ENCODE measurements around the gene ZCCHC8.

Gene ZCCHC8

DNA sequence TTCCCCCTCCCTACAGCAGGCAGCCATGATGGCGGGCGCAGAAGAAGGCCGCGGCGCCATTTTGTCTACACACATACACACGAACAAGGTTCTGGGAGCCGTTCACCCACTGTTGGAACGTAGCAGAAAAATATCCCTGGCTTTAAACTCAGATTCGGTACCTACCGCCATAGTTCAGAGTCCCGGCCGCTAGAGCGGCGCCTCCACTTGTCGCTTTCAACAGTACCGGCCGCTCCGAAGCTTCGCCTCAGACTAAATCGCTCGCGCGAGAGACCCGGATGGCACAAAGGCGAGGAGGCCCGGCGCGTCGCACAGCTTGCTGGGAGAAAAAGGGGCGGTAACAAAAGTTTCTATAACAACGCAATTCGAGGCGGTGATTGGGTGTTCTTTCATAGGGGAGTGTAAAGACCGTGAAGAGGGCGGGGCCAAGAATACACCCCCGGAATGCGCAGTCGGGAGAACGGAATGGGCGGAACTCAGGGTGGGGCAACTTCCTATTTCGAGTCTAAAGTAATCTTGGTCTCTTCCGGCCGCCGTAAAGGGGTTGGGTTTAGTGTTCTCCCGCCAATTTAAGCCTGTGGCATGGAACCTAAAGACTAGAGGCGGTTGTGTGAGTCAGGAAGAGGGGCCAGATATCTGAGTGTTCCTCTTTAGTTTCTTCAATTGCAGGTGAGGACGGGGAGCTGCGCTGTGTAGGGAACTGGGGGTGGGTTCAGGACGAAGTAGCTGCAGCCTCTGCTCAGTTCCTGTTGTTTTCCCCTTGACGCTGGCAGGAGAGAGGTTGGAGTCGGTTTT is 26.1 kb upstream of the ZCCHC8 start, which contains the start of the genes KNTC1 and RSRC2:
KNTC1 (plus strand) TSS at position 567 of the 795 bp plus-strand sequence. CDS start 2,815 bp downstream, outside the sequence.
RSRC2 (minus strand) TSS at position 254 of the 795 bp plus-strand sequence; CDS start at position 171, 83 bp downstream.
- peak; percentile 98 for DNase-seq (ENCODE audit: low read depth, low spot score)
- no peaks in the 10 kb centered on the region for H3K27me3 ChIP-seq (ENCODE audit: control insufficient read depth, insufficient read depth, low read length)
- H3K4me1 ChIP-seq (ENCODE audit: control insufficient read depth, insufficient read depth, low read length), result peaks cover 2% of the 10 kb centered on the region; the same call in 1 of the 2 replicates
- peak within 1 kb of the TSS; percentile 89 for H3K4me3 ChIP-seq (ENCODE audit: low read length)
- no peaks in the 10 kb centered on the region for H3K9me3 ChIP-seq (ENCODE audit: control insufficient read depth, insufficient read depth, low read length)
- H3K27ac ChIP-seq (ENCODE audit: low read length), result no peak within 1 kb of the TSS
- WGBS (ENCODE audit: insufficient coverage, insufficient read length), result no CpG with 5 or more reads among the region's 51 CpGs
- H3K36me3 ChIP-seq (ENCODE audit: control insufficient read depth, insufficient read depth, low read length), result peaks cover 1% of the 10 kb centered on the region; the same call in 1 of the 2 replicates

DNA sequence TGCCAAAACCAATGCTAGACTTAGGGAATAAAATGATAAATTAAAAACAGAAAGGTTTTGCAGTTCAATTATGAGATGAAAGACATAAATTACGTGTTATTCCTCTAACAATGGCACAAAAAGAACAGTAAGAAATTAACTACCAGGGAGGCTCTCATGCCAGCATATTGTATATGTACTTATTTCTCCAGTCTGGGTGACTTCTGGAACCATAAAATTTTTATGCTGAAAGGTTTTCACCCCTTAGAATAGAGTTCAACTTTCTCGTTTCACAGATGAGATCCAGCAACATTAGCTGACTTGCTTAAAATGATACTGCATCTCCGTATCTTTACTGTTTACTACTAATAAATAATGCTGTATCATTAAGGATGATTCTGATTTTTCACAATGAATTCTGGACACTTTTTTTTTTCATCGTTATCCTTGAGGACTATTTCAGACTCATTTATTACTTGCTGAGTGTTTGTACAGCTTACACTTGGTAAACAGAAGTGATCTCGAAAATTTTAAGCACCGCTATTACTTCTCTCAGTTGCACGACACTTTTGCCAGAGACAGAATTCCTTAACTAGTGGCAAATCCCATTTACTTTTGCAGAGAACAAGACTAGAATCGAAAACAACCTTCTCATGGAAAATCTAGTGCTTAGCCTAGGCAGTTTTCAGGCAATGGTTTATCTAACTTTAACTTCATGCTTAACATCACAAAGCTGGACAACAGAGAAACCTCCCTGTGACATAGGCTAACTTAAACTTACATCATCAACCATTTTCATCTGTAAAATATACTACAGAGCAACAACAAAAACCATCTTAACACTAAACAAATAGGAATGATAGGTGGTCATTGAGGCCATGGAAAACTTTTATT is 23.4 kb upstream of the ZCCHC8 start:
- H3K4me3 ChIP-seq (ENCODE audit: low read length), result no peak overlapping the region; the same call in 1 of the 2 replicates
- H3K27ac ChIP-seq (ENCODE audit: low read length), result no peak overlapping the region
- H3K27me3 ChIP-seq (ENCODE audit: control insufficient read depth, insufficient read depth, low read length), result no peaks in the 10 kb centered on the region
- no peaks in the 10 kb centered on the region for H3K9me3 ChIP-seq (ENCODE audit: control insufficient read depth, insufficient read depth, low read length)
- DNase-seq (ENCODE audit: low read depth, low spot score), result no peak
- WGBS (ENCODE audit: insufficient coverage, insufficient read length), result no CpG with 5 or more reads among the region's 8 CpGs
- peaks cover 2% of the 10 kb centered on the region; the same call in 1 of the 2 replicates for H3K4me1 ChIP-seq (ENCODE audit: control insufficient read depth, insufficient read depth, low read length)
- H3K36me3 ChIP-seq (ENCODE audit: control insufficient read depth, insufficient read depth, low read length), result peaks cover 16% of the 10 kb centered on the region; the same call in 1 of the 2 replicates

DNA sequence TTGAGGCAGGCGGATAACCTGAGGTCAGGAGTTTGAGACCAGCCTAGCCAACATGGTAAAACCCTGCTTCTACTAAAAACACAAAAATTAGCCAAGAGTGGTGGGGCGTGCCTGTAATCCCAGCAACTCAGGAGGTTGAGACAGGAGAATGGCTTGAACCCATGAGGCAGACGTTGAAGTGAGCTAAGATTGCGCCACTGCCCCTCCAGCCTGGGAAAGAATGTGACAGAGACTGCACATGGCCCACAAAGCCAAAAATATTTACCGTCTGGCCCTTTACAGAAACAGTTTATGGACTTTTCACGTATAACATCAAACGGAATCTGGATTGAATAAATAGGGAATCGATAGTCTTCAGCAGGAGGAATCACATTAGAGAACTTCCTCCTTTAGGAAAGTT is 22.5 kb upstream of the ZCCHC8 start:
- WGBS (ENCODE audit: insufficient coverage, insufficient read length), result no CpG with 5 or more reads among the region's 8 CpGs
- DNase-seq (ENCODE audit: low read depth, low spot score), result no peak
- Histone ChIP-seq H3K36me3 (ENCODE audit: control insufficient read depth, insufficient read depth, low read length) (peaks cover 21% of the 10 kb centered on the region; the same call in 1 of the 2 replicates), H3K4me1 (ENCODE audit: control insufficient read depth, insufficient read depth, low read length) (peaks cover 2% of the 10 kb centered on the region; the same call in 1 of the 2 replicates), H3K27ac (ENCODE audit: low read length) (no peak overlapping the region), H3K4me3 (ENCODE audit: low read length) (no peak overlapping the region), H3K27me3 (ENCODE audit: control insufficient read depth, insufficient read depth, low read length) (no peaks in the 10 kb centered on the region), H3K9me3 (ENCODE audit: control insufficient read depth, insufficient read depth, low read length) (no peaks in the 10 kb centered on the region)

DNA sequence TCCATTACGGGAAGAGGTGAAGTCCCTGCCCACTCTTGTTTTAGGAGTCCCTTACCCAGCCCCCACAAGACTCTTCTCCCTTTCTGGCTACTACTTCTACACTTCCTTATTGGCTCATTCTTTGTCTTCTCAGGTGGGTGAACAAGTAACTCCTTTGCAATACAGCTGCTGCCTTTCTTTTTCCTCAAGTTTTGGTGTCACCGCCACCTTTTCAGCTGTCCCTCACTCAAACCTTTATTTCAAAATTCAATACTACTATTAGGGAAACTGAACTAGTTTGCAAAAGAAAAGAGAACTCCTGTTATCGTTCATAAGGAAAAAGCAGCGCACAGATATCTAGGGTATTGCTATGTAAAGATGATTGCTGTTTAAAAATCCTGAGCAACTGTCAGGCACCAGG is 19.9 kb upstream of the ZCCHC8 start:
- Histone ChIP-seq H3K4me1 (ENCODE audit: control insufficient read depth, insufficient read depth, low read length) (peaks cover 2% of the 10 kb centered on the region; the same call in 1 of the 2 replicates), H3K4me3 (ENCODE audit: low read length) (no peak overlapping the region), H3K27ac (ENCODE audit: low read length) (no peak overlapping the region), H3K9me3 (ENCODE audit: control insufficient read depth, insufficient read depth, low read length) (no peaks in the 10 kb centered on the region), H3K36me3 (ENCODE audit: control insufficient read depth, insufficient read depth, low read length) (peaks cover 35% of the 10 kb centered on the region), H3K27me3 (ENCODE audit: control insufficient read depth, insufficient read depth, low read length) (no peaks in the 10 kb centered on the region)
- WGBS (ENCODE audit: insufficient coverage, insufficient read length), result no CpG with 5 or more reads among the region's 4 CpGs
- no peak for DNase-seq (ENCODE audit: low read depth, low spot score)

DNA sequence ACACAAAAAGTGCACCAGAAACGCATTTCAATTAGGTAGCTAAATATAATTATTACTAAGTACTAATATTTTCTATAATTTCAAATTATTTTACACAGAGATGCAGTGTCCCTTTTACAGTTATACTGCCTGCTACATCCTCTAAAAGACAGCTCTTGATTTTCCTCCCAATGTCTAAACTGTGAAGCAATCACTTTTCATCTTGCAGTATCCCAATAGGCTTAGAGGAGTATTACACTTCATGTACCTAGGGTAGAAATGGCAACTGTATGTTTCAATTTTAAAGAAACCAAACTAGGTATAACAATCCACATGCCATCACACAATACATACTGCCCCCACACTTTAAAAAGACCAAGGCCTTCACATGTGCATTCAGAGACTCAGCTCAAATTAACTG is 18.7 kb upstream of the ZCCHC8 start:
- Histone ChIP-seq H3K36me3 (ENCODE audit: control insufficient read depth, insufficient read depth, low read length) (peaks cover 39% of the 10 kb centered on the region), H3K27me3 (ENCODE audit: control insufficient read depth, insufficient read depth, low read length) (no peaks in the 10 kb centered on the region), H3K4me3 (ENCODE audit: low read length) (no peak overlapping the region), H3K27ac (ENCODE audit: low read length) (no peak overlapping the region), H3K4me1 (ENCODE audit: control insufficient read depth, insufficient read depth, low read length) (peaks cover 2% of the 10 kb centered on the region; the same call in 1 of the 2 replicates), H3K9me3 (ENCODE audit: control insufficient read depth, insufficient read depth, low read length) (no peaks in the 10 kb centered on the region)
- DNase-seq (ENCODE audit: low read depth, low spot score), result no peak
- WGBS (ENCODE audit: insufficient coverage, insufficient read length), result no CpG with 5 or more reads among the region's 1 CpG

DNA sequence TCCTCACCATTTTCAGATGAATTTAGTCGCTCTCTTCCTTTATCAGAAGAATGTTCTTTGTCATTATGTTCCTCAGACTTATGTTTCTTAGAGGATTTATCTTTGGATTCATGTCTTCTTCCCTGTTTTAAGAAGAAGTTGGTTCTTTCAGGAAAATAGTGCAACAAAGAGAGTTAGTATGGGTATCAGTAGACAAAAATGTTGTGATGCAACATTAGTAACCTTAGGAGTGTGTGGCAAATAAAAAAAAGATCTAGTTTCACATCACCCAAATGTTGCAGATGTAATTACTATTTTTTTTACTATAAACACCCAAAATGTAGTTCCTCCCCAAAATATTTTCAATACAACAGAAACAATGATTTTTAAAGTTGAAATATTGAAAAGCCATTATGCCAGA is 18.2 kb upstream of the ZCCHC8 start:
- DNase-seq (ENCODE audit: low read depth, low spot score), result no peak
- Histone ChIP-seq H3K27ac (ENCODE audit: low read length) (no peak overlapping the region), H3K4me3 (ENCODE audit: low read length) (no peak overlapping the region), H3K9me3 (ENCODE audit: control insufficient read depth, insufficient read depth, low read length) (no peaks in the 10 kb centered on the region), H3K36me3 (ENCODE audit: control insufficient read depth, insufficient read depth, low read length) (peaks cover 39% of the 10 kb centered on the region), H3K4me1 (ENCODE audit: control insufficient read depth, insufficient read depth, low read length) (peaks cover 2% of the 10 kb centered on the region; the same call in 1 of the 2 replicates), H3K27me3 (ENCODE audit: control insufficient read depth, insufficient read depth, low read length) (no peaks in the 10 kb centered on the region)
- no CpG with 5 or more reads among the region's 1 CpG for WGBS (ENCODE audit: insufficient coverage, insufficient read length)

DNA sequence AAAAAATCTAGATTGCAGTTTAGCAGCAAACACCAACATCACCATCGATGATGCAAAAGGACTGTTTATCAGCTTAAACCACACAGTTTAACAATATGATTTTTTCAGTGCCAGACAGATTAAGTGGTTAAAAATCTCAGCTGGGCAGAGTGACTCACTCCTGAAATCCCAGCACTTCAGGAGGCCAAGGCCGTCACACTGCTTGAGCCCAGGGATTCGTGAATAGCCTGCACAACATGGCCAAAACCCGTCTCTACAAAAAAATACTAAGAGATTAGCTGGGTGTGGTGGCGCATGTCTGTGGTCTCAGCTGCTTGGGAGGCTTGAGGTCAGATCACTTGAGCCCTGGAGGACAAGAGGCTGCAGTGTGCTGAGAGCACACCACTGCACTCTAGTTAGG is 17.1 kb upstream of the ZCCHC8 start:
- Histone ChIP-seq H3K4me3 (ENCODE audit: low read length) (no peak overlapping the region), H3K4me1 (ENCODE audit: control insufficient read depth, insufficient read depth, low read length) (no peaks in the 10 kb centered on the region), H3K27me3 (ENCODE audit: control insufficient read depth, insufficient read depth, low read length) (no peaks in the 10 kb centered on the region), H3K27ac (ENCODE audit: low read length) (no peak overlapping the region), H3K36me3 (ENCODE audit: control insufficient read depth, insufficient read depth, low read length) (peaks cover 44% of the 10 kb centered on the region), H3K9me3 (ENCODE audit: control insufficient read depth, insufficient read depth, low read length) (no peaks in the 10 kb centered on the region)
- DNase-seq (ENCODE audit: low read depth, low spot score), result no peak
- no CpG with 5 or more reads among the region's 5 CpGs for WGBS (ENCODE audit: insufficient coverage, insufficient read length)

DNA sequence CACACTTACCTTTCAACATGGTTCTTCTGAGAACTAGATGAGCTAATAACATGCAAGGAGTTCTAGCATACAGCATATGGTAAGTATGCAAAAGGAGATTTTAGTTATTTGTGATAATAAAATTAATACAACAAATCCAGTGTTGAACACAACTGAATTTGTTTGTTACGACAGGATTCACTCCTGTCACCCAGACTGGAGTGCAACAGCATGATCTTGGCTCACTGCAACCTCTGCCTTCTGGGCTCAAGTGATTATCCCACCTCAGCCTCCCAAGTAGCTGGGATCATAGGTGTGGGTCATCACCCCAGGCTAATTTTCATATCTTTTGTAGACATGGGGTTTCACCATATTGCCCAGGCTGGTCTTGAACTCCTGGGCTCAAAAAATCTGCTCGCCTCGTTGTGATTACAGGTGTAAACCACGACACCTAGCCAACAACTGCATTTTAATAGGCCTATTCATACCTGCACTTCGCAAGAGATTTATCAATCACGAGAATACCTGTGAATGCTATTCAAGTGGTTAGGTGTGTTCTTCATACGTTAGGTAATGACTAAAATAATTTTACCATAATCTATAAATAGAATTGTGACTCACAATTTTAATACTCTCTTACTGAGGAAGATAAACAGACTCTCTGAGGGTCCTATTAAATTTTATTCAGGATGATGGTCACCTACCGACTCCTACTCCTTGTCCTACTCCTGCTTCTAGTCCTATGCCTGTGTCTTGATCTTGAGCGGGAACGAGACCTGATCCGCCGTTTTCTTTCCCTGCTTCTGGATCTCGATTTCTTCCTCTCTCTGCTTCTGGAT is 16.0 kb upstream of the ZCCHC8 start:
- DNase-seq (ENCODE audit: low read depth, low spot score), result no peak
- no peak overlapping the region for H3K27ac ChIP-seq (ENCODE audit: low read length)
- no peaks in the 10 kb centered on the region for H3K4me1 ChIP-seq (ENCODE audit: control insufficient read depth, insufficient read depth, low read length)
- peaks cover 50% of the 10 kb centered on the region for H3K36me3 ChIP-seq (ENCODE audit: control insufficient read depth, insufficient read depth, low read length)
- no peaks in the 10 kb centered on the region for H3K27me3 ChIP-seq (ENCODE audit: control insufficient read depth, insufficient read depth, low read length)
- H3K4me3 ChIP-seq (ENCODE audit: low read length), result no peak overlapping the region
- H3K9me3 ChIP-seq (ENCODE audit: control insufficient read depth, insufficient read depth, low read length), result no peaks in the 10 kb centered on the region
- WGBS (ENCODE audit: insufficient coverage, insufficient read length), result no CpG with 5 or more reads among the region's 13 CpGs

DNA sequence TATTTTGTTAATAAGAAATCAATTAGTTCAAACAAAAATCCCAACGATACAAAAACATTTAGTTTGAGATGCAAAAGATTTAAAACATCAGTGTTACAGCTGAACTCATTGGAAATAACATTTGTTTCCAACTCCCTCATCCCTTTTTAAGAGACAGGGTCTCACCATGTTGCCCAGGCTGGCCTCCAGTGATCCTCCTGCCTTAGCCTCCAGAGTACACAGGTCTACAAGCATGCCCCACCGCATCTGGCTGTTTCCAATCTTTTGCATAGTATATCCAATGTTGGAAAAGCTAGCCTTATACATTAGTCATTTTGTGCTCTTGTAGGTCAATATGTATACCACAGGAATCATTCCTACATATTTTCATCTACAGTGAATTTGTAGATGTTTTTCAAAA is 14.5 kb upstream of the ZCCHC8 start:
- no peak for DNase-seq (ENCODE audit: low read depth, low spot score)
- Histone ChIP-seq H3K4me3 (ENCODE audit: low read length) (no peak overlapping the region), H3K27me3 (ENCODE audit: control insufficient read depth, insufficient read depth, low read length) (no peaks in the 10 kb centered on the region), H3K4me1 (ENCODE audit: control insufficient read depth, insufficient read depth, low read length) (no peaks in the 10 kb centered on the region), H3K27ac (ENCODE audit: low read length) (no peak overlapping the region), H3K36me3 (ENCODE audit: control insufficient read depth, insufficient read depth, low read length) (peaks cover 47% of the 10 kb centered on the region), H3K9me3 (ENCODE audit: control insufficient read depth, insufficient read depth, low read length) (no peaks in the 10 kb centered on the region)
- WGBS (ENCODE audit: insufficient coverage, insufficient read length), result no CpG with 5 or more reads among the region's 2 CpGs
